ENCODE data around the gene ASIC1.
"Not testable (repeated sequence)": the region's sequence is repeated elsewhere in the genome, so short reads cannot be mapped to it uniquely, and the experiment has no call there.

ASIC1 gene

DNA sequence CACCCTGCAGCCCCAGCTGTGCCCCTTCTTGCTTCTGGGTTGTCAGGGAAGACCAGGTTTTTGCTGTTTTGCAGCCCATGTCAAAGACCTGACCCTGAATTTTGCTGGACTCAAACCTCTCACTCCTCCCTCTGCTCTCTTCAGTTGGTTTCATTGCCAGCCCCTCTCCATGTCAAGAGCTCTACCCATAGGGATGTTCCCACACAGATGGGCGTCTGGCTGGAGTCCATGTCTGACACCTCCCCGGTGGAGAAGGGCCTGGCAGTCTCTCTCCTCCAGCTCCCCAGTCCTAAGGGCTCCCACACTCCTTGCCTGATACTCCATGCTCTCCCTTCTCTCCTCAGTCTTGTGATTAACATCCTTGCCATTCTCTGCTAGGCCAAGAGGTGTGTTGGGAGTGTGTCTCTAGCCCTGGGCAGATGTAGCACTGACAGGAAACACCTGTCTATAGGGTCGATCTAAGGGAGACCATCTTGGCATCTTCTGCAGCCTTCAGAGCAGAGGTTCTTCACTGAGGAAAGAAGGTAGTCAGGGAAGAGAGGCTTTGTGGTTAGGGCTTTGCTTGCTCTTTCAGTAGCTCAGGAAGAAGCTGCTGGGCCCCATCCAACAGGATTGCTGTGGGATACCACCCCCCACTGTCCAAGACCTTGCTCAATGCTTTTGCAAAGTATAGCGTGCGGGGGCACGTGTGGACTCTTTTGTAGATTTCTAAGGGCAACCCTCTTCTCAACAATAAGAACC lies 4.7 kb downstream of the ASIC1 start:
- DNase-seq: no peak

DNA sequence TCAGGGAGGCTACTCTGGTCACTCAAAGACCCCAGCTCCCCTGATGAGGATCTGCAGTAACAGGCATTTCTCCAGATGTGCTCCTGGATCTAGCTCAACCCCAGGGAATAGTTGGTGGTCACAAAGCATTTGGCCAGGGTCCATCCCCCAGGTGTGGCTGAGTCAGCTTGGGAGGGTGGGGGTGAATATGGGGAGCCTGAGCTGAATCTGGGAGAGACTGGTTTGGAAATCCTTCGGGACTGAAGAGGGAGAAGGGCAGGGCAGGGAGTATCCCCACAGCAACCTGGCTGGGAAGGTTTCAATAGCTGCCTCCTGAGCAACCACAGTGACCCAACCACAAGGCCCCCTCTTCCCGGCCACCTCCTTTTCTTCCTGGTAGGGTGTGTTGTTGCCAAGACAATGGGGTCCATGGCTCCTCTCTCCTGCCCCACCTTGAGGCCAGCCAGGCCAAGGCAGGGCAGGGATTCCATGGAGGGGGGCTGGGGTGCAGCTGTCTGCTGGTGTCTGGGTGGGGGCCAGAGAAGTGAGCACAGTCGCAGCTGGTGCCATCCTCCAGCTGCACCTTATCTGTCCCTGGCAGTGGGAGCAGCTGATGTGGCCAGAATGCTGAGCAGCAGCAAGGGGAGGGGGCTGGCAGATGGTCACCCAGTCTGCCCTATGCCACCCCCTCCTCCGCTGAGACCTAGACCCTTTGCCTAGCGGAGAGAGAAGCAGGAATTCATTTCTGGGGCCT lies 5.5 kb downstream of the ASIC1 start:
- DNase-seq: no peak

DNA sequence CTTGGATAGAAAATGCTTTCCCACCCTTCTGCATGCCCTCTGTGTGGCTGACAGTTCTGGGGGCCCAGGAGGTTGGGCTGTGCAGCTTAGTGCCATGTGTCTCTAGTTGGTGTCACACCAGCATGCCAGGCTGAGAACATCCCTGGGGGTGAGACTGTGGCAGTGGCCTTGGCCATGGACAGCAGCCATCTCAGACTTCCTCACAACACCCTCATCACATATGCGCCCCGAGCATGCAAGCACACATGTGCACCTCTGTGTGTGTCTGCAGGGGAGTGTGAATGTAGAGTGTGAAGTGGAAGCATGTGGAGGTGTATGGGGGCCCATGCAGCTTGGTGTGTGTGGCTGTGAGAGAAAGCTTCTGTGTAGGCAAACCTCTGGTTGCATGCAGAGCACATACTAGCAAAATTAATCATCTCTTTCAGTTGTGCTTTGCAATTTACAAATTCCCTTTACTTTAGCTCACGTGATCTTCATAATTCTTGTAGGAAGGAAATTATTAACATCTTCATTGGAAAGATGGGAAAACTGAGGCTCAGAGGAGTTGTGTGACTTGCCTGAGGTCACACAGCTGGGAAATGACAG lies 8.4 kb downstream of the ASIC1 start:
- no peak for DNase-seq

DNA sequence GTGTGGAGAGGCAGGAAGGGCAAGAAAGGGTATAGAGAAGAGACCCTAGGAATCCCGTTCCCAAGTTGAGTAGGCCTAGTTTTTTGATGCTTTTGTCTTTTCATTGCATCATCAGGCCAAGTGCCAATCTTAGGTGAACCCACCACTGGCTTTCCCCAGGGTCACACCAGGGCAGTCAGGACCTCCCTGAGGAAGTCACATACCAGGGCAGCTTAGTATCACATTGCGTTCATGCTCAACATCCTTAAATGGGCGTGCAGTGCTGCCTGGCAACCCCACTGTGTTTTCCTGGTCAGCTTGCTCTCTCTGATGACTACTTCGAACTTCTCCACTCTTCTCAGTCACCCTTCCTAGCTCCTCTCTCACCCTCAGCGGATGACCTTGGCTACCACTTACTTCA lies 9.0 kb downstream of the ASIC1 start:
- no peak for DNase-seq

DNA sequence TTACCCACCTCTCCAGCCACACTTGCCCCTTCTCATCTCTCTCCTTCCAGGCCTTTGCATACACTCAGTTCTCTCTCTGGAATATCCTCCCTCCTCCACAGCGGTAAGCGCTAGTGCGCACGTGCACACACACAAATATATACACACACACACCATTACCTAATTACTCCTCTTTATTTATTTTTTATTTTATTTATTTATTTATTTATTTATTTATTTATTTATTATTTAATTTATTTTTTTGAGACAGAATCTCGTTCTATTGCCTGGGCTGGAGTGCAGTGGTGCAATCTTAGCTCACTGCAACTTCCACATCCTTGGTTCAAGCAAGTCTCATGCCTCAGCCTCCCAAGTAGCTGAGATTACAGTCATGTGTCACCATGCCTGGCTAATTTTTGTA lies 11.7 kb downstream of the ASIC1 start:
- no peak for DNase-seq

DNA sequence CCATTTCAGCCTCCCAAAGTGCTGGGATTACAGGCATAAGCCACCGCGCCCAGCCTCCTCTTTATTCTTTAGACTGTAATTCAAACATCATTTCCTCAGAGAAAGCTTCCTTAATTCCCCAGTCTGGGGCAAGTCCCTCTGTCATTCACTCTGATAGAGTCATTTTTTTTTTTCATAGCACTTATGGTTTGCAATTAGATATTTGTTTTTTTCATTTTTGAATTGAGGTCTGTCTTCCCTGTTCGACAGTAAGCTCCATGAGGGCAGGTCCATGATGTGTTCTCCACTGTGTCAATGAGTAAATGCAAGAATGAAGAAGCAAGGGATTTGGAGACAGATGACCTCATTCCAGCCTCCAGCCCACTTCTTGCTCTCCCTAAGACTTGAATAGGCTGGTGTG lies 12.1 kb downstream of the ASIC1 start:
- no peak for DNase-seq

DNA sequence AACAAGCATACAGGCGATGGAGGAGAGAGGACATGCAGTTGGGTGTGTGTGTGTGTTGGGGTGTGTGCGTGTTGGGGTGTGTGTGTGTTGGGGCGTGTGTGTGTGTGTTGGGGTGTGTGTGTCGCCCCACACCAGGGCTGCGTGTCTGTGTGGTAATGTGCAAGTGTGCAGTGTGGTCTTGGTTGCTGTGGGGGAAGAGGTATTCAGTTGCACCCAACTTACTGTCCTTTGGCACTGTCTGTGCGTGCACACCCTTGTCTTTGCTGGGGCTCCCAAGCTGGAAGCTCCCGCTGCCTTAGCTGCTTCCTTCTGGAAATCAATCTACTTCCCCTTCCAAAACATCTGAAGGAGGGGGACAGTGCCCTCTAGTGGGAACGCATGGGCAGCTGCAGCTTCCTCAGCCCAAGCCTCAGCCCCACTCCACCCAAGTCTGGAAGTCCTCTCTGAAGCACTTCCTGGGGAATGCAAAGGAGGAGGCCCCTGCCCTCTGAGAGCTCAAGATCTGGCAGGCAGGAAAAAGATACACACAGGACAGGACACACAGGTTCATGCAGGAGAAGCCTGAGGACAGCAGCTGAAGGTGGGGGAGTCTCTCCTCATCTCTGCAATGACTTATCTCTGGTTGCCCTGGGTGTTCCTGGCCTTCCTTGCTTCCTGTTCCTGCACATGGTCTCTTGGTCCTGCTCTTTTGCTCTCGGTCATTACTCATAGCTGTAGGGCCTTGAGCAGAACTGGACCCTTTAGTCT lies 13.1 kb downstream of the ASIC1 start:
- peak; percentile 82 for DNase-seq

DNA sequence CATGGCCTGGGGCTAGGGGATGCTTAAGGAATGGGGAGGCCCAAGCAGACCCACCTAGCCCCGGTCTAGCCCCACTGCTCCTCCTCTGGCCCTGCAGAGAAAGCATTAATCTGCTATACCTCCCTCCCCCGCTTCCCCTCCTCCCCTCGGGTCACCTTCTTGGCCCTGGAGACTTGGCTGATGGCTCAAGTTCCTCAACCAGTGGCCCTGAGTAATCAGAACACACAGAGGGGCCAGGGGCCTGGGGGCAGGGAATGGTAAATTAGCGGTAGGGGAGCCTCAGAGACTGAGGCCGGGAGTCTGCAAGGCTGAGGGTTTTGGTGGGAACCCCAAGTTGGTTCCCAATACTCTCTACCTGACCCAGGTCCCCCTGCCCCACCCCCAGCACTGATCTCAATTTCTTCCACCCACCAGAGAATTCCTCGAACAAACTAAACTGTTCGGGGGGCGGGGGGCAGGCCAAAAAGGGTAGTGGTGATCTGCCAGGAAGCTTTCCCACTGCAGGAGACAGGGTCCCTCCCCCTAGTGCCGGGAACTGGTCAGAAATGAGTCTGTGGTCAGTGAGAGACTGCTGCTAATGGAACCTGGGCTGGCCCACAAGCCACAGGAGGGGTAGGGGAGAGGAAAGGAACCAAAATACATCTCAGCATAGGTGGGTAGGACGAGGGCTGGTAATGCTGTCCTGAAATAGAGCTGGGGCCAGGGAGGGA lies 15.0 kb downstream of the ASIC1 start:
- no peak for DNase-seq

DNA sequence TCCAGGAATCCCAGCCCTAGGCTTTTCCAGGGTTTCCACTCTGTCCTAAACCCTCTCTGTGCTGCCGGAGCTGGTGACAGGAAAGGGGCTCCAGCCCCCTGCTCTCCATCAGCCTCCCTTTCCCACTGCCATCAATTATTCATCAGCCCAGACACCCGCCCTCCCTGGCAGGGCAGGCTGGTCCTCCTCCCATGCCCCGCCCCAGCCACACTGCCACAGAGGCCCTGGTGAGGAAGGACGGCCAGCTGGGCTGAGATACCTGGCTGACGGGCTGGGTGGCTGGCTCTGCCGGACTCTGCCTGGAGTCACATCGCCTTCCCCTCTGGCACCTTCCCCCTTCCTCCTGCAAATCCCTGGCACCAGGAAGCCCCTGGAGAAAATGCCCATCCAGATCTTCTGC lies 15.8 kb downstream of the ASIC1 start:
- DNase-seq: no peak

DNA sequence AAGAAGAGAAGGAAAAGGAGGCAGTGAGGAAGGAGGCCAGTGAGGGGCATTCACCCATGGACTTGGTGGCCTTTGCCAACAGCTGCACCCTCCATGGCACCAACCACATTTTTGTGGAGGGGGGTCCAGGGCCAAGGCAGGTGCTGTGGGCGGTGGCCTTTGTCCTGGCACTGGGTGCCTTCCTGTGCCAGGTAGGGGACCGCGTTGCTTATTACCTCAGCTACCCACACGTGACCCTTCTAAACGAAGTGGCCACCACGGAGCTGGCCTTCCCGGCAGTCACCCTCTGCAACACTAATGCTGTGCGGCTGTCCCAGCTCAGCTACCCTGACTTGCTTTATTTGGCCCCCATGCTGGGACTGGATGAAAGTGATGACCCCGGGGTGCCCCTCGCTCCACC lies 16.3 kb downstream of the ASIC1 start:
- DNase-seq: no peak

DNA sequence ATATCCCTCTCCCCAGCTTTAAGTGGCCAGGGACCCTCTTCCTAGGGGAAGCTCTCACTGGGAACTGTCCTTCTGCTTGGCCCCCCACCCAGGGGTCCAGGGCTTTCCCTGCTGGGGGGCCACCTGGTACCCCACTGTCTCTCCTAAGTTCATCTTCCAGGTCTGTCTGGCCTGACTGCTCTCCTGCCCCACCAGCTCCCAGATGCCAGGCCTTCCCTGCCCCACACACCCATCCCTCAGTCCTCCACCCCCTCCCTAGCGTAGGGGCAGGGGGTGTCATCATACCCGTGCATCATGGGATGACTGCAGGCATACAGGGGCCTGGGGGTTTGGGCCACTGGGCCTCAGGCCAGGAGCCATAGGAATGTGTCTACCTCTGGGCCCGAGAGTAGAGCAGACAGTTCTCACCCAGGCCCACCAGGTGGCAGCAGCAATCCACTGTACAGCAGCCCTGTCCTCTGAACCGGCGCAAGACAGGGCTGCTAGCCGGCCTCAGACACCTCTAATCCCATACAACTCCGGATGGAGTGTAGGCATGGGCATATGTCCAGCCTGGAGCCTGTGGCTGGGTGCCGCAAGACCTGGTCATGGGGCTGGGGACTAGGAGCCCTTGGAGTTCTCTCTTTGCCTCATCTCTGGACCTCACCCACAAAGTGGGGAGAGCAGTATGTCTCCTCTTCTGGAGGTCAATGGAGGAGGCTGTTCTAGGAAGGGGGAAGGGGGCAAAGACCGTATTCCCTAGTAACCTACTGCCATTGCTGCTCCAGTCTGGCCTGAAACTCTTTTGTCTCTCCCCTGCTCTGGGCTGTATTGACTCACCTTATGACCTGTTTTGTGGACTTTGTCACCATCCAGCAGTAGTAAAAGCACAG lies 17.8 kb downstream of the ASIC1 start:
- peak; percentile 88 for DNase-seq

DNA sequence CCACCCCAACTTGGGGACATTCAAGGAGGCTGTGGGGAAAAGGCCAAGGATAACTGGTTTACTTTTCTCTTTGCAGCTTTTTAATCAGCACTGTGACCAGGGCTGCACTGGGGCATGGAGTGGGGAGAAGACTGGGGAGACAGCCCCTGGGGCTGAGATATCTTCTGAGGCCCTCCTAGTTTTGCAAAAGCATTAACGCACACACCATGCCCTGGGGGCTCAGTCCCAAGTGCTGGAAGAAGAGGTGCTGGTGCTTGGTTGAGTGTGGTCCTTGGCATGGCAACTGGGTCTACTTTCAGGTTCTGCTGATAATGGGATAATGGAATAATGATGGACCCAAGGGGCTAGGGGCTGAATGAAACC lies 18.4 kb downstream of the ASIC1 start:
- DNase-seq: no peak

DNA sequence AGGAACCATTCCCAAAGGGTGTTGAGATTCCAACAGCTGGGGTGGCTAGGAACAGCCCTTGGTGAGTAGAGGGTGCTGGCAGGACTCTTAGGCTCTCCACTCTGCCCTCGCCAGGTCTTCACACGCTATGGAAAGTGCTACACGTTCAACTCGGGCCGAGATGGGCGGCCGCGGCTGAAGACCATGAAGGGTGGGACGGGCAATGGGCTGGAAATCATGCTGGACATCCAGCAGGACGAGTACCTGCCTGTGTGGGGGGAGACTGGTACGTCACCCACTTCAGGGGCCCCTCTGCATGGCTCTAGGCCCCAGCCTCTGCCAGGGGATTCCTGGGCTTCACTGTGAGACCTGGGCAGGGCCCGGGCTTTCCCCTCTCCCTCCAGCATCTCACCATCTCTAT lies 19.7 kb downstream of the ASIC1 start:
- DNase-seq: no peak

DNA sequence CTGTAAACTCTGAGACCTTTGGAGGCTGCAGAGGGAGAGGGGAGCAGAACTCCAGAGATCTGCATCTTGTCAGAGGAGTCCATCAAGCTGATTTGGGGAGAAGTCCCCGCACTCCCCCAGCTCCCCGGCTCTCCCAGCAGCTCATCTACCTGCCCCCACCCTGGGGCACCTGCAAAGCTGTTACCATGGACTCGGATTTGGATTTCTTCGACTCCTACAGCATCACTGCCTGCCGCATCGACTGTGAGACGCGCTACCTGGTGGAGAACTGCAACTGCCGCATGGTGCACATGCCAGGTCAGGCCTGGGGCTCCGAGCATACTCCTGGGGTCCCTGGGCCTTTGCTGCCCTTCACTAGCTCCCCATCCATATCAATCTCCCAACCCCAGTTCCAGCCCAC lies 20.9 kb downstream of the ASIC1 start:
- no peak for DNase-seq

DNA sequence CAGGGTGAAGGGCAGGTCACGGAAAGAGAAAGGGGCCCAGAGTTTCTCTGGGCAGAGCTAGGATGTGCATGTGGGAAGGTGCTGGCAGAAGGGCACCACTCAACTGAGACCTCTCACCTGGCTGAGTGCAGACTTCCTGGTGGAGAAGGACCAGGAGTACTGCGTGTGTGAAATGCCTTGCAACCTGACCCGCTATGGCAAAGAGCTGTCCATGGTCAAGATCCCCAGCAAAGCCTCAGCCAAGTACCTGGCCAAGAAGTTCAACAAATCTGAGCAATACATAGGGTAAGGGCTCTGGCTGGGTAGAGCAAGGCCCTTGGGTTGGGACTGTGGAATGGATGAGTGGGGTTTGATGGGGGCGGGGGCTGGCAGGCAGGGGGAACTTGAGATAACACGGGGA lies 22.4 kb downstream of the ASIC1 start:
- DNase-seq: no peak

DNA sequence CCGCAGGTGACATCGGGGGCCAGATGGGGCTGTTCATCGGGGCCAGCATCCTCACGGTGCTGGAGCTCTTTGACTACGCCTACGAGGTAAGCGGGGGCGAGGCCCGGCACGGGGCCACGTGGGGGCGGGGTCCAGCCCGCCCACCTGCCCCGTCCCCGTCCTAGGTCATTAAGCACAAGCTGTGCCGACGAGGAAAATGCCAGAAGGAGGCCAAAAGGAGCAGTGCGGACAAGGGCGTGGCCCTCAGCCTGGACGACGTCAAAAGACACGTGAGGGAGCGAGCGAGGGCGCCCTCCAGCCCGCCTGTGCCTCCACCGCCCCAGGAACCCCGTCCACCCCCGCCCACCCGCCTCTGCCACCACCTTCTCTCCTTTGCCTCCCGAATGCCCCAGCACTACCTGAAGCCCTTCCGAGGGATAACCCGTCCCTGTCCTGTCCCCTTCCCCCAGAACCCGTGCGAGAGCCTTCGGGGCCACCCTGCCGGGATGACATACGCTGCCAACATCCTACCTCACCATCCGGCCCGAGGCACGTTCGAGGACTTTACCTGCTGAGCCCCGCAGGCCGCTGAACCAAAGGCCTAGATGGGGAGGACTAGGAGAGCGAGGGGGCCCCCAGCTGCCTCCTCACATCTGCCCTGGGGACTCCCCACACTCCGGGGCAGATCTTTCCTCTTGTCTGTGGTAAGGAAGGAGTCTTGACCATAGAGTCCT lies 23.9 kb downstream of the ASIC1 start:
- DNase-seq: no peak

DNA sequence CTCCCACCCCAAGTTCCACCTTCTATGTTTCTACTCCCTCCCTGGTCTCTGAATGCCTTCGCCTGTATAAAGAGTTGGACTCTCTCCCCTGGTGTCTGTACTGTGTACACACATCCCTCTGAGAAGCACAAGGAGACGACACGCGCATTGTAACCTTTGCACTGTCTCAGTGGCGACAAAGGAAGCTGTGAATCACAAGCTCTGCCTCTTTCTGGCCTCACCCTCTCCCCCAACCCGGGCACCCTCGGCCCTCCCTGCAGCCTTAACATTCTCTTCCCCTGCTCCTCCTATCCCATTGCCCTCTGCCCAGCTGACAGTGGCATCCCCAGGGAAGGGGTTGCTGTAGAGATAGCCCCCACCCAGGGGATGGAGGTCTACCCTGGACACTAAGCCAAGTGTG lies 25.2 kb downstream of the ASIC1 start:
- no peak for DNase-seq

DNA sequence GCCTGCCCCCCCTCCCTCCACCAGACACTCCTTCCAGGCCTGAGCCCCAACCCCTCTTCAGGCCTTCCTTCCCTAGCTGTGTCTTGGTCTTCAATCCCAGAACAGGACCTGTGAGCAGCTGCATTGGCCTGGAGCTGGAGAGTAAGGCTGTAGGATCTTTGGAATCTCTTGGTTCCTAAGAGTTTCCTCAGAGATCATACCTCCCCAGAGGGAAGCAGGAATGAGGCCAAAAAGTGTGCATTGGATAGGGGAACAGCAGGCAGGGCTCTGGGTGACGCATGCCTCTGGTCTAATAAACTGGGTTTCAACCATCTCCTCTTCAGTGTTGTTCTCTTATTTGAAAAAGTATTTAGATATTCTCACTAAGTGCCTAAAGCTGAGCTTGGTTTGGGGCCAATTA lies 25.9 kb downstream of the ASIC1 start:
- no peak for DNase-seq

DNA sequence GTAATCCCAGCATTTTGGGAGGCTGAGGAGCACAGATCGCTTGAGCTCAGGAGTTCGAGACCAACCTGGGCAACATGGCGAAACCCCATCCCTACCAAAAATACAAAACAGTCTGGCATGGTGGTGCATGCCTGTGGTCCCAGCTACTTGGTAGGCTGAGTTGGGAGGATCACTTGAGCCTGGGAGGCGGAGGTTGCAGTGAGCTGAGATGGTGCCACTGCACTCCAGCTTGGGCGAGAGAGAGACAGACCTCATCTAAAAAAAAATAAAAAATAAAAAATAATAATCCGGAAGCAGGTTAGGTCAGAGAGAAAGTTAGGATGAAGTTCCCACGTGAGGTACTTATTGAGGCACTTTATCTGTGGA lies 27.0 kb downstream of the ASIC1 start:
- DNase-seq: not testable (repeated sequence)

DNA sequence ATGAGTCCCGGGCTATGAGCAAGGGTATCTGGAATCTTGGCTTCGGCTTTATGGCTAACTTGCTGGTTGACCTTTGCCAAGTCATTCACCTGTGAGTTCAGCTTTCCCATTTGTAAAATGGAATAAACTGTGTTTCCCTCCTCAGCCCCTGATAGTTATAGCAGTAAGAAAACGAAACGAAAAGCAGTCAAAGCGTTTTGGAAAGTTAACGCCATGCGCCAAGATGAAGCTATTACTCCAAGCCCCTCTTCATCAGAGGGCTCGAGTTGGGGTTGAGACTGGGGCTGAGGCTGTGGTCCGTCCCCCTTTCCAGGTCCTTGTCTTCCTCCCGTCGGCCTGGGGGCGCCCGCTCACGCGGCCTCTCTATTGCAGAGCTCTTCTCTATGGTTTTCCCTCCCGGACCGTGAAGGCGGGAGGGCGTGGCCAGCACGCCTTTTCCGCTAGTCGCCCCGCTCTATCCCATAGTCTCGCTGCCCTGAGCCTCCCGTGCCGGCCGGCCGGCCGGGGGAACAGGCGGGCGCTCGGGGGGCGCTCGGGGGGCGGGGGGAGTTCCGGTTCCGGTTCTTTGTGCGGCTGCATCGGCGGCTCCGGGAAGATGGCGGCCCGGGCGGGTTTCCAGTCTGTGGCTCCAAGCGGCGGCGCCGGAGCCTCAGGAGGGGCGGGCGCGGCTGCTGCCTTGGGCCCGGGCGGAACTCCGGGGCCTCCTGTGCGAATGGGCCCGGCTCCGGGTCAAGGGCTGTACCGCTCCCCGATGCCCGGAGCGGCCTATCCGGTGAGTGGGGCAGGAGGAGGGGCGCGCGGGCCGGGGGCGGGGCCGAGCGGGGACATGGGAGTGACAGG lies 27.6 kb downstream of the ASIC1 start, which contains the start of gene SMARCD1:
Gene SMARCD1, plus strand, starts transcription at position 568 of the 840 bp plus-strand sequence. Its CDS starts 28 bp downstream, at position 596.
- peak; percentile 92 for DNase-seq

All from CD4-positive, alpha-beta T cell treated with Interleukin-17A for 4 hours (primary cell).